Measurements from ENCODE around the gene SMARCA4. TPM values are rescaled to one million over a fixed set of nuclear protein-coding genes. Genes with fewer than 3 reads are reported as not detected.

Gene SMARCA4
- total RNA-seq: 10 to 100 TPM; 42.4 to 89.9 (median 57.8) TPM

DNA sequence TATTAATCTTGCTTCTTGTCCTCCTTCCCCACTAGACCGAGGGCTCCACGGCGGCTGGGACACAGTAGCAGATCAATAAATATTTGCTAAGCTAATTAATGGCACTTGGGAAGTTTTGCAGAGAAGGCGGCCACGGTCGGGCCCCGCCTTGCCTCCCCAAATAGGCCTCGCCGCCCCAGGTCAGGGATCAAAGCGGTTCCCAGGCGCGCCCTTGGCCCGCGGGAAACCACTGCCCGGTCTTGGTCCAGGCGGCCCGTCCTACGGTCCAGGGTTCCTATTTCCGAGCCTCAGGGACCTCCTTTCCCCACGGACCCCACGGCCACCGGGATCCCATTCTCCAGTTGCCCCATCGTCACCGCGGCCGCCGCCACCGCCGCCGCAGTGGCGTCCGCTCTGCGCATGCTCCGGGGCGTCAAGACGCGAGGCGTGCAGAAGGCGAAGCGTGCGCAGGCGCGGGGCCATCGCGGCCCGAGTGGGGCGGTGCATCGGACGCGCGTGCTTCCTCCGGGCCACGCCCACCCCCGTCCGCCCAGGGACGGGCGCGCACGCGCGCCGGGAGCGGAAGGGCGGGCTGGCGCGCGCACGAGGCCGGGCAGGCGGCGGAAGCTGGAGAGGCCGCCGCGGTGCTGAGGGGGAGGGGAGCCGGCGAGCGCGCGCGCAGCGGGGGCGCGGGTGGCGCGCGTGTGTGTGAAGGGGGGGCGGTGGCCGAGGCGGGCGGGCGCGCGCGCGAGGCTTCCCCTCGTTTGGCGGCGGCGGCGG is at the start of gene SMARCA4:
TSS of gene SMARCA4 (plus strand) at position 717 of the 759 bp plus-strand sequence. CDS start 23,122 bp downstream, outside the sequence.
- peak; percentile 97 for ATAC-seq (ENCODE audit: low FRiP score)
- TF ChIP-seq, protein P1, sequence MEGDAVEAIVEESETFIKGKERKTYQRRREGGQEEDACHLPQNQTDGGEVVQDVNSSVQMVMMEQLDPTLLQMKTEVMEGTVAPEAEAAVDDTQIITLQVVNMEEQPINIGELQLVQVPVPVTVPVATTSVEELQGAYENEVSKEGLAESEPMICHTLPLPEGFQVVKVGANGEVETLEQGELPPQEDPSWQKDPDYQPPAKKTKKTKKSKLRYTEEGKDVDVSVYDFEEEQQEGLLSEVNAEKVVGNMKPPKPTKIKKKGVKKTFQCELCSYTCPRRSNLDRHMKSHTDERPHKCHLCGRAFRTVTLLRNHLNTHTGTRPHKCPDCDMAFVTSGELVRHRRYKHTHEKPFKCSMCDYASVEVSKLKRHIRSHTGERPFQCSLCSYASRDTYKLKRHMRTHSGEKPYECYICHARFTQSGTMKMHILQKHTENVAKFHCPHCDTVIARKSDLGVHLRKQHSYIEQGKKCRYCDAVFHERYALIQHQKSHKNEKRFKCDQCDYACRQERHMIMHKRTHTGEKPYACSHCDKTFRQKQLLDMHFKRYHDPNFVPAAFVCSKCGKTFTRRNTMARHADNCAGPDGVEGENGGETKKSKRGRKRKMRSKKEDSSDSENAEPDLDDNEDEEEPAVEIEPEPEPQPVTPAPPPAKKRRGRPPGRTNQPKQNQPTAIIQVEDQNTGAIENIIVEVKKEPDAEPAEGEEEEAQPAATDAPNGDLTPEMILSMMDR (IDR thresholded peaks at IDR 0.05): no peak
- DNase-seq (ENCODE audit: low spot score): peak; percentile 74

DNA sequence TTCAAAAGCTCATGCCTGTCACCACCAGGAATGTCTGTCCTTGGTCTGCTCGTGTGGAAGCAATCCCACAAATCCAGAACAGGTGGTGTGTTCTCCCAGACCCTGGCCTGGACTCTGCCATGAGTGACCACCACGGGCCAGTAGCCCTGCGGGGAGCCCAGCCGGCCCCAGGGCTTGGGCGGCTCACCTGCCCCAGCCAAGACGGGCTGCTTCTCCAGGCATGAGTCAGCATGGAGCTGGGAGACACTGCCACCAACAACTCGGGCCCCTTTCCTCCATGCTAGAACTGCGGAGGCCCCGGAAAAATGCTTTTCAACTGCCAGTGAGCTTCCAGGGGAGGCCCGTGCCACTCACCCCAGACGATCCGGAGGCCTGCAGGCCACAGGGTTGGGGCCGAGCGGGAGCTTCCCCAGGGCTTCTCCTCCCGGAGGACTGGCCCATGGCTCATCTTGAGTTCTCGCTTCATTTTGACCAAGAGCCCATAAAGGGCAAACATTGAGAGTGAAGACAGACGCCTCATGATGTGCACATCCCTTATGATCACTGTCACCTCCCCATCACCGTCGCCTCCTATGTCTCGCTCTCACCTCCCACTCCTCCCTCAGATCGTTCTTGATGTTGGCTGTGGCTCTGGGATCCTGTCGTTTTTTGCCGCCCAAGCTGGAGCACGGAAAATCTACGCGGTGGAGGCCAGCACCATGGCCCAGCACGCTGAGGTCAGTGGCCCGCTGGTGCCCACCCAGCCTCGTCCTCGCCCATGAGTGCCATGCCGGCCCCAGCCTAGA is 49.1 kb upstream of the SMARCA4 start:
- TF ChIP-seq, protein P1 (IDR thresholded peaks at IDR 0.05): no peak
- no peak for ATAC-seq (ENCODE audit: low FRiP score)
- no peak for DNase-seq (ENCODE audit: low spot score)

DNA sequence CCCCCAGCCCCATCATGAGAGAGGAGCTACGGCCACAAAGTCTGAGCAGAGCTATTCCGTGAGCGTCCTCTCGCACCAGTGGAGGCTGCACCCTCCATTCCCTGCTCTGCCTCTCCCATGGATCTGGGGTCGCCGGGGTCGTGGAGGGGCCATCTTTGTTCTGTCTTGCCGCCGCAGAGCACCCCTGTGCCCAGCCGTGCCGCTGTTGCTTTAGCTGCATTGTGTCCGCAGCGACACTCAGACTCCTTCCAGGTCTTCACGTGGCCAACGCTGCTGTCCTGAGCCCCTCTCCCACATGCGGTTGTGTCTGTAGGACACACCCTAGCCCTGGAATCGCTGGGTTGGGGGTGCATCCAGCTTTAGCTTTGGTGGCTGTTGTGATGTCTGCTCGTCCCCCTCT is 48.2 kb upstream of the SMARCA4 start:
- DNase-seq (ENCODE audit: low spot score) (no peak), ATAC-seq (ENCODE audit: low FRiP score) (no peak)
- TF ChIP-seq, protein P1 (IDR thresholded peaks at IDR 0.05): no peak

DNA sequence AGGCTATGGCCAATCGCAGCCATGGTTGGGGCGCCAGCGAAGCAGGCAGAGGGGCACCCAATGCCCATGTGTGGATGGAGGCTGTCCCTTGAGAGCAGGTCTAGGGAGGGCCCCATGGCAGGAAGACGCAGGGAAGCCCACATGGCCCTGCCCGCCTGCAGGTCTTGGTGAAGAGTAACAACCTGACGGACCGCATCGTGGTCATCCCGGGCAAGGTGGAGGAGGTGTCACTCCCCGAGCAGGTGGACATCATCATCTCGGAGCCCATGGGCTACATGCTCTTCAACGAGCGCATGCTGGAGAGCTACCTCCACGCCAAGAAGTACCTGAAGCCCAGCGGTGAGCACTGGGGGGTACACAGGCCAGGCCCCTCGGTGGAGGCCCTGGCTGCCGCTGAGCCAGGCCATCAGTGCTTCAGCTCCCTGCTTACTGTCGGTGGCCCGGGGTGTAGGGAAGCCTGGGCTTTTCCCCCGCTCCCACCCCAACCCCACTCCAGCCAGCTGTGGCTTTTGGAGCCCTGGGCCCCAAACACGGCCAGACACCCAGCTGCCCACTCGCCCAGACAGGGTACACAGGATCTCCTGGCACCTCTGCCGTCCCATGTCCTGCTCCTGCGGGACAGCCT is 47.0 kb upstream of the SMARCA4 start:
- no peak for ATAC-seq (ENCODE audit: low FRiP score)
- TF ChIP-seq, protein P1 (IDR thresholded peaks at IDR 0.05): no peak
- DNase-seq (ENCODE audit: low spot score): no peak

DNA sequence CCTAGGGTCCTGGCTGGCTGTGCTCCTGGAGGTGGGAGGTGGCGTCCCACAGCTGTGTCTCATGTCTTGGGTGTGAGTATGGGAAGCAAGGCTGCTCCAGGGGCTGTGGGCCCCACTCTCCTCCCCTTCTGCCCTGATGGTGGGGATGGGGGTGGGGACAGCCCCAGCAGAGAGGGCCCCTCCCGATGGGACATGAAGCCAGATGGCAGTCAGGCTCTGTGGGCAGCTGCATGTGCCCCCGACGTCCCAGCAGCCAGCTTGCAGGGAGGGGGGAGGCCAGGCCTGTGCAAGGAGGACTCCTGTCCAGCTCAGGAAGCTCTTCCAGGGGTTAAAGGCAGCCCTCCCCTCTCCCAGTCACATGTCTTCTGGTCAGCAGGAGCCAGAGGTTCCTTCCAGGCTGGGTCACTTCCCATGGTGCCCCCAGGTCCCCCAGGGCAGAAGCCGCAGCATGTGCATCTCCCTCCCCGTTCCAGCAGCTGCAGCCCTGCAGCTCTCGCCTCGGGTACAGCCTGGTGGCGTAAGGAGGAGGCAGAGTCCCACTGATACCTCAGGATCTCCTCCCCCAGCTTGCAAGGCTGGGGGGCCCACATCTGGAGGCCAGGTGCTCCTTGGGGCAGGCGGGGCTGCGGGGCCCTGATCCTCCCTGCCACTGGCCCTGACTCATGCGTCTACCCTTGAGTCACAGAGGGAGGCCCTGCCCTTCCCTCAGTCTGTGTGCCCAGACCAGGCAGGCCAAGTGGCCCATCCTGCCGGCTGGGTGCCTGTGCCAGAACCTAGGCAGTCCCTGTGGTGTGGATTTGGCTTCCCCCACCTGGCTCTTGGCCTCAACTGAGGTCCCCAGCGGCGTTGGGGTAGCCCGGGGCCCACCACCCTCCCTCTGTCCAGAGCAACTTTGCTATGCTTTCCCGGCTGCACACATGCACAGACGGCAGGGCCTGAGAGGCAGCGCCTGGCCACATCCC is 45.4 kb upstream of the SMARCA4 start:
- TF ChIP-seq, protein P1 (IDR thresholded peaks at IDR 0.05): no peak
- DNase-seq (ENCODE audit: low spot score) (no peak), ATAC-seq (ENCODE audit: low FRiP score) (no peak)

DNA sequence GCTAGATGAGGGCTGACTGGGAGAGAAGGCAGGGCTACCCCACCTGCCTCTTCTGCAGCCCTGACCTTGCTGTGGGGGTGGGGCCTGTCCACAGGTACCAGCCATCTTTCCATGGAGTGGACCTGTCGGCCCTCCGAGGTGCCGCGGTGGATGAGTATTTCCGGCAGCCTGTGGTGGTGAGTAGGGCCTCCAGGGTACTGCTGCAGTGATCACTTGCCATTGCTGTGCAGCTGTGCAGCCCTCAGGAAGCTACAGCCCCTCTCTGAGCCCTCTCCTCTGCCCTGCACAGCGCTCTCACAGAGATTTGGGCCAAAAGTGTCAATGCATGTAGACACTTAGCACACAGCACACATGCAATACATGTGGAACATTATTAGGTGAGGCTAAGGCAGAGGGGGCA is 44.2 kb upstream of the SMARCA4 start:
- TF ChIP-seq, protein P1 (IDR thresholded peaks at IDR 0.05): no peak
- ATAC-seq (ENCODE audit: low FRiP score): no peak
- DNase-seq (ENCODE audit: low spot score): no peak

Data from omental fat pad (tissue), 4 donors.